Uterus (tissue), 4 donors: Measurements from ENCODE around the gene B3GNT8. TPM values are rescaled to one million over a fixed set of nuclear protein-coding genes. Genes with fewer than 3 reads are reported as not detected.

Source experiments
- DNase-seq, 2 donors: peaks; one replicate each; pipeline ENCODE4 v3.0.0-alpha.2; 2019 to 2020
- H3K27ac ChIP-seq, 2 donors: fragments of 200-600 bp; sonication (generic); 1 replicate in 1 of 2; 2 replicates in 1 of 2; pipeline ENCODE4 v1.5.1; 2016 to 2018
- H3K27me3 ChIP-seq, 2 donors: fragments of 200-600 bp; sonication (generic); one replicate each; pipeline ENCODE4 v1.5.1; 2018 to 2019; ENCODE audit warnings: control low read depth in 1 of 2
- H3K36me3 ChIP-seq, 2 donors: fragments of 200-600 bp; sonication (generic); one replicate each; pipeline ENCODE4 v1.5.1; 2019; ENCODE audit warnings: control low read depth in 1 of 2
- H3K4me1 ChIP-seq, 2 donors: fragments of 200-600 bp; sonication (generic); one replicate each; pipeline ENCODE4 v1.5.1; 2018 to 2019; ENCODE audit warnings: control low read depth in 1 of 2
- H3K4me3 ChIP-seq, 2 donors: fragments of 200-600 bp; sonication (generic); 1 replicate in 1 of 2; 2 replicates in 1 of 2; pipeline ENCODE4 v1.5.1; 2018 to 2019; ENCODE audit warnings: mild to moderate bottlenecking in 1 of 2
- H3K9me3 ChIP-seq, 2 donors: fragments of 200-600 bp; sonication (generic); one replicate each; pipeline ENCODE4 v1.5.1; 2019; ENCODE audit warnings: control low read depth in 1 of 2
- CTCF ChIP-seq, 4 experiments: fragments of 200-600 bp in 2 of 4; fragments of 450-650 bp in 2 of 4; sonication (generic) in 2 of 4; IDR thresholded peaks; one replicate each; pipeline ENCODE4 v1.5.1; 2016 to 2019; ENCODE audit warnings: antibody characterized with exemption in 4 of 4, mild to moderate bottlenecking in 2 of 4, moderate library complexity in 1 of 4
- POLR2A ChIP-seq, 2 donors: fragments of 450-650 bp; IDR thresholded peaks; one replicate each; pipeline ENCODE4 v1.6.1; 2016; ENCODE audit warnings: antibody characterized with exemption in 2 of 2, mild to moderate bottlenecking in 1 of 2, moderate library complexity in 1 of 2
- intact Hi-C: fragments of 100-400 bp; cut with DNase I; formaldehyde crosslinking; loops from one replicate; pipeline ENCODE4 v1.15.1; 2023; ENCODE audit warnings: low total_unique reads
- total RNA-seq, 4 donors: library from RNA; depleted of rRNA in 3 of 4; stranded (reverse); fragments of >200 nt in 3 of 4; gene quantifications; one replicate each; pipeline versions ENCODE4 v1.1.0 to v1.2.4, GENCODE V29; 2014 to 2023
- donor health status: DM: yes; HTN: yes; CAD: no.

The B3GNT8 gene
- total RNA-seq, 4 donors from 2014 or later, result 0.83 to 14.1 (median 3.4) TPM; not detected in 1

GRCh38 chr19:41456342-41456918 lies 29.3 kb upstream of the B3GNT8 start:
- H3K4me1 ChIP-seq, result no peaks in the 10 kb centered on the region
- intact Hi-C loops, result no loop called here
- no peaks in the 10 kb centered on the region for H3K36me3 ChIP-seq
- TF ChIP-seq POLR2A (IDR thresholded peaks at IDR 0.05) (peak in 1 of 2 donors; percentile 15), CTCF (IDR thresholded peaks at IDR 0.05) (no peak)
- H3K9me3 ChIP-seq, result no peaks in the 10 kb centered on the region
- H3K4me3 ChIP-seq, result no peak overlapping the region
- peak overlapping the region; percentile 73 to 77 for H3K27ac ChIP-seq
- peak in 1 of 2 donors; percentile 44 for DNase-seq
- H3K27me3 ChIP-seq, result peaks cover 0 to 6% of the 10 kb centered on the region in 2 donors

GRCh38 chr19:41455936-41456335 lies 28.8 kb upstream of the B3GNT8 start:
- DNase-seq, result no peak
- H3K4me1 ChIP-seq, result no peaks in the 10 kb centered on the region
- H3K4me3 ChIP-seq, result no peak overlapping the region
- H3K9me3 ChIP-seq, result no peaks in the 10 kb centered on the region
- H3K27me3 ChIP-seq, result peaks cover 0 to 3% of the 10 kb centered on the region in 2 donors
- intact Hi-C loops, result no loop called here
- H3K36me3 ChIP-seq, result no peaks in the 10 kb centered on the region
- H3K27ac ChIP-seq, result peak overlapping the region; percentile 73 to 77
- TF ChIP-seq CTCF (IDR thresholded peaks at IDR 0.05) (no peak), POLR2A (IDR thresholded peaks at IDR 0.05) (no peak)

GRCh38 chr19:41452584-41453275 lies 25.6 kb upstream of the B3GNT8 start:
- no peak for DNase-seq
- H3K4me1 ChIP-seq, result no peaks in the 10 kb centered on the region
- no peak for TF ChIP-seq POLR2A (IDR thresholded peaks at IDR 0.05)
- no peak for TF ChIP-seq CTCF (IDR thresholded peaks at IDR 0.05)
- no peaks in the 10 kb centered on the region for H3K27me3 ChIP-seq
- no peak overlapping the region for H3K4me3 ChIP-seq
- intact Hi-C loops, result no loop called here
- no peaks in the 10 kb centered on the region for H3K9me3 ChIP-seq
- no peak overlapping the region for H3K27ac ChIP-seq
- no peaks in the 10 kb centered on the region for H3K36me3 ChIP-seq

GRCh38 chr19:41449865-41450178 lies 22.6 kb upstream of the B3GNT8 start:
- Histone ChIP-seq H3K27me3 (no peaks in the 10 kb centered on the region), H3K4me3 (no peak overlapping the region), H3K4me1 (no peaks in the 10 kb centered on the region), H3K27ac (no peak overlapping the region), H3K36me3 (no peaks in the 10 kb centered on the region), H3K9me3 (no peaks in the 10 kb centered on the region)
- intact Hi-C loops, result no loop called here
- no peak for DNase-seq
- no peak for TF ChIP-seq CTCF (IDR thresholded peaks at IDR 0.05)
- TF ChIP-seq POLR2A (IDR thresholded peaks at IDR 0.05), result no peak

GRCh38 chr19:41449079-41449864 lies 22.1 kb upstream of the B3GNT8 start:
- DNase-seq, result peak; percentile 79 to 83
- TF ChIP-seq POLR2A (IDR thresholded peaks at IDR 0.05) (no peak), CTCF (IDR thresholded peaks at IDR 0.05) (peak; percentile 92 to 99 (median 94))
- Histone ChIP-seq H3K4me3 (peak overlapping the region in 1 of 2 donors; percentile 17), H3K4me1 (no peaks in the 10 kb centered on the region), H3K27ac (peak overlapping the region in 1 of 2 donors; percentile 56), H3K9me3 (no peaks in the 10 kb centered on the region), H3K36me3 (no peaks in the 10 kb centered on the region), H3K27me3 (no peaks in the 10 kb centered on the region)
- intact Hi-C loops, result no loop called here
